ENCODE measurements around the gene KCTD13.
A peak's percentile ranks its signal among the peaks of the same experiment; 100 is the strongest.

KCTD13 gene

GRCh38 chr16:29926711-29927052 lies 656 bp upstream of the KCTD13 start:
- H3K9ac ChIP-seq (ENCODE audit: insufficient read length) = peak overlapping the region; percentile 89
- H3K4me3 ChIP-seq = peak overlapping the region; percentile 86
- TF ChIP-seq FOXP2 (optimal IDR thresholded peaks at IDR 0.05; ENCODE audit: control extremely low read depth, extremely low read length, insufficient read depth) = no peak
- no peak for TF ChIP-seq POLR2AphosphoS5 (IDR thresholded peaks at IDR 0.05; ENCODE audit: borderline replicate concordance, low read depth, low read length)
- TF ChIP-seq EZH2 (IDR thresholded peaks at IDR 0.05) = no peak
- no peaks in the 10 kb centered on the region for H3K9me3 ChIP-seq (ENCODE audit: low read depth, low read length)
- peaks cover 7% of the 10 kb centered on the region; the same call in 1 of the 2 replicates for H3K36me3 ChIP-seq (ENCODE audit: insufficient read depth, low read length)
- no peak for DNase-seq (ENCODE audit: low read depth, low spot score)
- no peak overlapping the region for H3K27ac ChIP-seq

GRCh38 chr16:29925105-29925756 lies 795 bp downstream of the KCTD13 start:
- no peak overlapping the region for H3K27ac ChIP-seq
- H3K4me3 ChIP-seq = peak overlapping the region; percentile 86
- peaks cover 11% of the 10 kb centered on the region; the same call in 1 of the 2 replicates for H3K36me3 ChIP-seq (ENCODE audit: insufficient read depth, low read length)
- H3K9ac ChIP-seq (ENCODE audit: insufficient read length) = peak overlapping the region; percentile 89
- TF ChIP-seq FOXP2 (optimal IDR thresholded peaks at IDR 0.05; ENCODE audit: control extremely low read depth, extremely low read length, insufficient read depth) (no peak), POLR2AphosphoS5 (IDR thresholded peaks at IDR 0.05; ENCODE audit: borderline replicate concordance, low read depth, low read length) (no peak), EZH2 (IDR thresholded peaks at IDR 0.05) (no peak)
- DNase-seq (ENCODE audit: low read depth, low spot score) = no peak
- no peaks in the 10 kb centered on the region for H3K9me3 ChIP-seq (ENCODE audit: low read depth, low read length)

GRCh38 chr16:29922986-29923501 lies 3.0 kb downstream of the KCTD13 start:
- no peak overlapping the region for H3K27ac ChIP-seq
- peaks cover 17% of the 10 kb centered on the region; the same call in 1 of the 2 replicates for H3K36me3 ChIP-seq (ENCODE audit: insufficient read depth, low read length)
- no peak overlapping the region for H3K4me3 ChIP-seq
- H3K9me3 ChIP-seq (ENCODE audit: low read depth, low read length) = no peaks in the 10 kb centered on the region
- no peak overlapping the region for H3K9ac ChIP-seq (ENCODE audit: insufficient read length)
- TF ChIP-seq FOXP2 (optimal IDR thresholded peaks at IDR 0.05; ENCODE audit: control extremely low read depth, extremely low read length, insufficient read depth) = no peak
- TF ChIP-seq EZH2 (IDR thresholded peaks at IDR 0.05) = no peak
- no peak for TF ChIP-seq POLR2AphosphoS5 (IDR thresholded peaks at IDR 0.05; ENCODE audit: borderline replicate concordance, low read depth, low read length)
- DNase-seq (ENCODE audit: low read depth, low spot score) = no peak

GRCh38 chr16:29922326-29922725 lies 3.7 kb downstream of the KCTD13 start:
- Histone ChIP-seq H3K4me3 (no peak overlapping the region), H3K36me3 (ENCODE audit: insufficient read depth, low read length) (peaks cover 17% of the 10 kb centered on the region; the same call in 1 of the 2 replicates), H3K9me3 (ENCODE audit: low read depth, low read length) (no peaks in the 10 kb centered on the region), H3K9ac (ENCODE audit: insufficient read length) (no peak overlapping the region), H3K27ac (no peak overlapping the region)
- no peak for TF ChIP-seq POLR2AphosphoS5 (IDR thresholded peaks at IDR 0.05; ENCODE audit: borderline replicate concordance, low read depth, low read length)
- TF ChIP-seq FOXP2 (optimal IDR thresholded peaks at IDR 0.05; ENCODE audit: control extremely low read depth, extremely low read length, insufficient read depth) = no peak
- no peak for TF ChIP-seq EZH2 (IDR thresholded peaks at IDR 0.05)
- DNase-seq (ENCODE audit: low read depth, low spot score) = no peak

GRCh38 chr16:29921034-29921385 lies 5.0 kb downstream of the KCTD13 start:
- no peak for DNase-seq (ENCODE audit: low read depth, low spot score)
- no peak overlapping the region for H3K4me3 ChIP-seq
- no peaks in the 10 kb centered on the region for H3K9me3 ChIP-seq (ENCODE audit: low read depth, low read length)
- no peak overlapping the region for H3K9ac ChIP-seq (ENCODE audit: insufficient read length)
- H3K27ac ChIP-seq = no peak overlapping the region
- H3K36me3 ChIP-seq (ENCODE audit: insufficient read depth, low read length) = peaks cover 17% of the 10 kb centered on the region; the same call in 1 of the 2 replicates
- TF ChIP-seq EZH2 (IDR thresholded peaks at IDR 0.05) = no peak
- no peak for TF ChIP-seq FOXP2 (optimal IDR thresholded peaks at IDR 0.05; ENCODE audit: control extremely low read depth, extremely low read length, insufficient read depth)
- TF ChIP-seq POLR2AphosphoS5 (IDR thresholded peaks at IDR 0.05; ENCODE audit: borderline replicate concordance, low read depth, low read length) = no peak

- H3K27ac ChIP-seq = 0 out of 2 replicates have a peak overlapping the region, but pooled peaks have one; percentile 13
- no peak overlapping the region for H3K9ac ChIP-seq (ENCODE audit: insufficient read length)
- no peaks in the 10 kb centered on the region for H3K9me3 ChIP-seq (ENCODE audit: low read depth, low read length)
- H3K36me3 ChIP-seq (ENCODE audit: insufficient read depth, low read length) = peaks cover 17% of the 10 kb centered on the region; the same call in 1 of the 2 replicates
- no peak overlapping the region for H3K4me3 ChIP-seq
- no peak for TF ChIP-seq FOXP2 (optimal IDR thresholded peaks at IDR 0.05; ENCODE audit: control extremely low read depth, extremely low read length, insufficient read depth)
- TF ChIP-seq EZH2 (IDR thresholded peaks at IDR 0.05) = no peak
- no peak for TF ChIP-seq POLR2AphosphoS5 (IDR thresholded peaks at IDR 0.05; ENCODE audit: borderline replicate concordance, low read depth, low read length)
- no peak for DNase-seq (ENCODE audit: low read depth, low spot score)
Measured at GRCh38 chr16:29920288-29921033, 5.6 kb downstream of the KCTD13 start.

GRCh38 chr16:29916979-29917378 lies 9.0 kb downstream of the KCTD13 start:
- no peak overlapping the region for H3K4me3 ChIP-seq
- H3K27ac ChIP-seq = no peak overlapping the region
- H3K9me3 ChIP-seq (ENCODE audit: low read depth, low read length) = no peaks in the 10 kb centered on the region
- no peak overlapping the region for H3K9ac ChIP-seq (ENCODE audit: insufficient read length)
- no peak for TF ChIP-seq FOXP2 (optimal IDR thresholded peaks at IDR 0.05; ENCODE audit: control extremely low read depth, extremely low read length, insufficient read depth)
- TF ChIP-seq POLR2AphosphoS5 (IDR thresholded peaks at IDR 0.05; ENCODE audit: borderline replicate concordance, low read depth, low read length) = no peak
- TF ChIP-seq EZH2 (IDR thresholded peaks at IDR 0.05) = no peak
- no peak for DNase-seq (ENCODE audit: low read depth, low spot score)
- H3K36me3 ChIP-seq (ENCODE audit: insufficient read depth, low read length) = peaks cover 10% of the 10 kb centered on the region; the same call in 1 of the 2 replicates

- DNase-seq (ENCODE audit: low read depth, low spot score) = no peak
- no peak overlapping the region for H3K9ac ChIP-seq (ENCODE audit: insufficient read length)
- H3K9me3 ChIP-seq (ENCODE audit: low read depth, low read length) = no peaks in the 10 kb centered on the region
- peaks cover 10% of the 10 kb centered on the region; the same call in 1 of the 2 replicates for H3K36me3 ChIP-seq (ENCODE audit: insufficient read depth, low read length)
- H3K27ac ChIP-seq = no peak overlapping the region
- TF ChIP-seq EZH2 (IDR thresholded peaks at IDR 0.05) (no peak), POLR2AphosphoS5 (IDR thresholded peaks at IDR 0.05; ENCODE audit: borderline replicate concordance, low read depth, low read length) (no peak), FOXP2 (optimal IDR thresholded peaks at IDR 0.05; ENCODE audit: control extremely low read depth, extremely low read length, insufficient read depth) (no peak)
- no peak overlapping the region for H3K4me3 ChIP-seq
Measured at GRCh38 chr16:29915590-29916247, 10.3 kb downstream of the KCTD13 start.
